DMS 273 treated with DMSO at 0.1 percent for 48 hours (cell line): ENCODE results near the gene KIAA1549.
"Not testable (repeated sequence)": the region's sequence is repeated elsewhere in the genome, so short reads cannot be mapped to it uniquely, and the experiment has no call there.

Source experiments
- DNase-seq: peaks from one replicate; lab custom pipeline; 2025; lab: John Stamatoyannopoulos, UW

KIAA1549 gene

GRCh38 chr7:138944592-138944991 lies 36.6 kb downstream of the KIAA1549 start:
- DNase-seq = no peak

- DNase-seq = no peak
Measured at GRCh38 chr7:138943061-138943460, 38.1 kb downstream of the KIAA1549 start.

GRCh38 chr7:138941545-138941944 lies 39.6 kb downstream of the KIAA1549 start:
- no peak for DNase-seq

GRCh38 chr7:138940602-138941001 lies 40.6 kb downstream of the KIAA1549 start:
- not testable (repeated sequence) for DNase-seq

GRCh38 chr7:138937484-138937883 lies 43.7 kb downstream of the KIAA1549 start:
- no peak for DNase-seq

- DNase-seq = peak; percentile 82
Measured at GRCh38 chr7:138935465-138936011, 45.7 kb downstream of the KIAA1549 start.

GRCh38 chr7:138934861-138935260 lies 46.3 kb downstream of the KIAA1549 start:
- DNase-seq = no peak

GRCh38 chr7:138934367-138934766 lies 46.8 kb downstream of the KIAA1549 start:
- no peak for DNase-seq

GRCh38 chr7:138932870-138933269 lies 48.3 kb downstream of the KIAA1549 start:
- DNase-seq = no peak

- DNase-seq = no peak
Measured at GRCh38 chr7:138932427-138932826, 48.8 kb downstream of the KIAA1549 start.

- no peak for DNase-seq
Measured at GRCh38 chr7:138929969-138930368, 51.2 kb downstream of the KIAA1549 start.

GRCh38 chr7:138926241-138926612 lies 55.0 kb downstream of the KIAA1549 start:
- DNase-seq = no peak

- no peak for DNase-seq
Measured at GRCh38 chr7:138924501-138925225, 56.5 kb downstream of the KIAA1549 start.

- no peak for DNase-seq
Measured at GRCh38 chr7:138921277-138921676, 59.9 kb downstream of the KIAA1549 start.

GRCh38 chr7:138919911-138920310 lies 61.3 kb downstream of the KIAA1549 start:
- no peak for DNase-seq

- no peak for DNase-seq
Measured at GRCh38 chr7:138919216-138919615, 62.0 kb downstream of the KIAA1549 start.

- DNase-seq = no peak
Measured at GRCh38 chr7:138918756-138919155, 62.4 kb downstream of the KIAA1549 start.

GRCh38 chr7:138918176-138918575 lies 63.0 kb downstream of the KIAA1549 start:
- no peak for DNase-seq

- no peak for DNase-seq
Measured at GRCh38 chr7:138917771-138918170, 63.4 kb downstream of the KIAA1549 start.

GRCh38 chr7:138916731-138917130 lies 64.5 kb downstream of the KIAA1549 start:
- no peak for DNase-seq

- DNase-seq = no peak
Measured at GRCh38 chr7:138916275-138916674, 64.9 kb downstream of the KIAA1549 start.

- no peak for DNase-seq
Measured at GRCh38 chr7:138913783-138914182, 67.4 kb downstream of the KIAA1549 start.

- DNase-seq = no peak
Measured at GRCh38 chr7:138911007-138911406, 70.2 kb downstream of the KIAA1549 start.

- no peak for DNase-seq
Measured at GRCh38 chr7:138907850-138908249, 73.3 kb downstream of the KIAA1549 start.
